HepG2 (cell line): ENCODE data around the gene HSPA1A. TPM values are rescaled to one million over a fixed set of nuclear protein-coding genes. Genes with fewer than 3 reads are reported as not detected.

Experiments used
- ATF1 ChIP-seq: IDR thresholded peaks from 2 replicates; pipeline ENCODE4 v1.6.1; 2016; ENCODE audit warnings: mild to moderate bottlenecking, control low read depth
- E2F5 ChIP-seq: sonication (generic); formaldehyde crosslinking; conservative IDR thresholded peaks from 2 replicates; pipeline ENCODE4 v1.4.0; 2020; ENCODE audit warnings: missing genetic modification reagents
- GLI4 ChIP-seq: sonication (generic); formaldehyde crosslinking; IDR thresholded peaks from 2 replicates; pipeline ENCODE4 v1.5.1; 2020; ENCODE audit warnings: missing genetic modification reagents, mild to moderate bottlenecking, moderate library complexity, borderline replicate concordance
- IRF9 ChIP-seq: sonication (generic); formaldehyde crosslinking; IDR thresholded peaks from 2 replicates; pipeline ENCODE4 v1.8.0; 2022; ENCODE audit warnings: missing genetic modification reagents, mild to moderate bottlenecking, borderline replicate concordance
- IRX3 ChIP-seq: sonication (generic); formaldehyde crosslinking; IDR thresholded peaks from 2 replicates; pipeline ENCODE4 v1.8.1; 2023; ENCODE audit warnings: mild to moderate bottlenecking, low read depth, missing genetic modification reagents, borderline replicate concordance
- MATR3 ChIP-seq: sonication (generic); formaldehyde crosslinking; IDR thresholded peaks from 2 replicates; pipeline ENCODE4 v1.4.0; 2020; ENCODE audit warnings: missing genetic modification reagents
- NBN ChIP-seq: fragments of 450-650 bp; conservative IDR thresholded peaks from 2 replicates; pipeline ENCODE4 v1.6.1; 2017
- NR2F1 ChIP-seq, 2 experiments: fragments of 450-650 bp in 1 of 2; formaldehyde crosslinking in 1 of 2; IDR thresholded peaks; 2 replicates each; pipeline versions ENCODE4 v1.5.0 to v1.6.1; 2016 to 2020; ENCODE audit warnings: mild to moderate bottlenecking in 1 of 2, missing compliant biosample characterization in 1 of 2, missing genetic modification reagents in 1 of 2, moderate library complexity in 1 of 2
- PRDM4 ChIP-seq: sonication (generic); formaldehyde crosslinking; IDR thresholded peaks from 2 replicates; pipeline ENCODE4 v1.9.0; 2021; ENCODE audit warnings: missing genetic modification reagents, borderline replicate concordance
- RERE ChIP-seq: IDR thresholded peaks from 2 replicates; pipeline ENCODE4 v1.6.1; 2016; ENCODE audit warnings: low read depth, missing genetic modification reagents, missing compliant biosample characterization
- SKI ChIP-seq: fragments of 450-650 bp; IDR thresholded peaks from one replicate; pipeline ENCODE4 v1.6.1; 2018; ENCODE audit warnings: mild to moderate bottlenecking; ENCODE audit not compliant: partially characterized antibody
- ZBTB8A ChIP-seq: sonication (generic); formaldehyde crosslinking; IDR thresholded peaks from 2 replicates; pipeline ENCODE4 v1.4.0; 2020; ENCODE audit warnings: mild to moderate bottlenecking, low read depth, missing genetic modification reagents, borderline replicate concordance
- ZFP90 ChIP-seq: sonication (generic); formaldehyde crosslinking; IDR thresholded peaks from 2 replicates; pipeline ENCODE4 v1.8.0; 2022; ENCODE audit warnings: missing genetic modification reagents, mild to moderate bottlenecking, inconsistent platforms, borderline replicate concordance
- ZNF3 ChIP-seq: IDR thresholded peaks from 2 replicates; pipeline ENCODE4 v1.7.0; 2017; ENCODE audit warnings: inconsistent platforms
- ZNF44 ChIP-seq: sonication (generic); formaldehyde crosslinking; IDR thresholded peaks from 2 replicates; pipeline ENCODE4 v1.5.1; 2020; ENCODE audit warnings: mild to moderate bottlenecking, missing genetic modification reagents
- ZNF740 ChIP-seq: sonication (generic); formaldehyde crosslinking; IDR thresholded peaks from 2 replicates; pipeline ENCODE4 v1.4.0; 2020; ENCODE audit warnings: missing genetic modification reagents
- ZNF792 ChIP-seq: IDR thresholded peaks from 2 replicates; pipeline ENCODE4 v1.6.1; 2016
- ZSCAN20 ChIP-seq: sonication (generic); formaldehyde crosslinking; IDR thresholded peaks from 2 replicates; pipeline ENCODE4 v1.4.0; 2020; ENCODE audit warnings: missing genetic modification reagents, mild to moderate bottlenecking, borderline replicate concordance
- polyA plus RNA-seq, 8 experiments: library from polyadenylated mRNA; depleted of rRNA in 3 of 8; stranded (reverse) in 7 of 8; unstranded in 1 of 8; fragments of >200 nt; fragmentation: Illumina TruSeq in 4 of 8; extraction: Trizol in 4 of 8; gene quantifications; 2 replicates each; pipeline versions ENCODE4 v1.2.1 to v1.2.3, GENCODE V29; 2011 to 2016; ENCODE audit warnings: low read depth in 4 of 8, missing spikeins in 1 of 8, mixed read lengths in 1 of 8; ENCODE audit not compliant: insufficient read depth in 1 of 8
- total RNA-seq, 5 experiments: library from RNA; depleted of rRNA; stranded (reverse); fragments of >200 nt; fragmentation: Illumina TruSeq; extraction: Trizol; gene quantifications; 2 replicates each; pipeline ENCODE4 v1.2.3, GENCODE V29; 2016; ENCODE audit warnings: low read depth in 1 of 5

Gene HSPA1A
- total and polyA plus RNA-seq, 2 of the 13 experiments (the other 11 are each of a cell fraction or from before 2014, with no cell fraction given) = 44.5 to 85.0 TPM

- TF ChIP-seq RERE (CRISPR knock-in tag) (no peak), ZNF792 (no peak), ZNF3 (CRISPR knock-in tag) (no peak), IRX3 (CRISPR knock-in tag) (no peak), PRDM4 (CRISPR knock-in tag) (no peak), MATR3 (CRISPR knock-in tag) (no peak), ZNF740 (CRISPR knock-in tag) (no peak), NBN (no peak), E2F5 (CRISPR knock-in tag) (no peak), SKI (no peak), IRF9 (CRISPR knock-in tag) (no peak), ZBTB8A (CRISPR knock-in tag) (no peak), GLI4 (no peak), ATF1 (CRISPR knock-in tag) (no peak), ZSCAN20 (CRISPR knock-in tag) (peak; percentile 43; the same call in 1 of the 2 replicates), NR2F1 (CRISPR knock-in tag; IDR thresholded peaks at IDR 0.05) (0 out of 4 replicates have a peak, but pooled peaks of 1 of the 2 experiments have one; percentile 12), ZFP90 (CRISPR knock-in tag) (no peak), ZNF44 (CRISPR knock-in tag) (no peak; the same call in 1 of the 2 replicates)
These were observed 6.9 kb downstream of the HSPA1A start (continued) for GRCh38 chr6:31822036-31822821.
